Endothelial cell of umbilical vein (primary cell): ENCODE data around the gene CCDC179.

Experiments
- EZH2 ChIP-seq: IDR thresholded peaks from 2 replicates; pipeline ENCODE4 v1.6.1; 2012; ENCODE audit warnings: borderline replicate concordance, low read depth, mild to moderate bottlenecking, moderate library complexity, low read length, inconsistent platforms; ENCODE audit not compliant: severe bottlenecking
- GATA2 ChIP-seq: IDR thresholded peaks from 2 replicates; pipeline ENCODE4 v1.7.0; 2011; ENCODE audit warnings: low read depth, mild to moderate bottlenecking, moderate library complexity, mixed read lengths, low read length; ENCODE audit not compliant: insufficient read length, insufficient read depth
- MYC ChIP-seq: IDR thresholded peaks from one replicate; pipeline ENCODE4 v1.6.1; 2011; ENCODE audit warnings: mild to moderate bottlenecking, low read depth, low read length
- POLR2A ChIP-seq: IDR thresholded peaks from 2 replicates; pipeline ENCODE4 v1.6.1; 2012; ENCODE audit warnings: low read depth, mild to moderate bottlenecking, control low read depth, low read length
- POLR2AphosphoS5 ChIP-seq: IDR thresholded peaks from 2 replicates; pipeline ENCODE4 v1.6.1; 2012; ENCODE audit warnings: low read depth, mild to moderate bottlenecking, control low read depth, low read length, moderate library complexity; ENCODE audit not compliant: insufficient read depth
- TF ChIP-seq, protein P1 (sequence below), 2 donors: IDR thresholded peaks; 1 replicate in 1 of 2; 2 replicates in 1 of 2; pipeline ENCODE4 v1.5.1; 2011; ENCODE audit warnings: low read length in 2 of 2, mild to moderate bottlenecking in 2 of 2, moderate library complexity in 2 of 2, control low read depth in 1 of 2, inconsistent platforms in 1 of 2, low read depth in 1 of 2; ENCODE audit not compliant: insufficient read depth in 1 of 2; ENCODE audit errors: extremely low read depth in 1 of 2
- TF ChIP-seq, protein P2 (sequence below): IDR thresholded peaks from 2 replicates; pipeline ENCODE4 v1.6.1; 2011; ENCODE audit not compliant: insufficient read depth, insufficient read length

DNA sequence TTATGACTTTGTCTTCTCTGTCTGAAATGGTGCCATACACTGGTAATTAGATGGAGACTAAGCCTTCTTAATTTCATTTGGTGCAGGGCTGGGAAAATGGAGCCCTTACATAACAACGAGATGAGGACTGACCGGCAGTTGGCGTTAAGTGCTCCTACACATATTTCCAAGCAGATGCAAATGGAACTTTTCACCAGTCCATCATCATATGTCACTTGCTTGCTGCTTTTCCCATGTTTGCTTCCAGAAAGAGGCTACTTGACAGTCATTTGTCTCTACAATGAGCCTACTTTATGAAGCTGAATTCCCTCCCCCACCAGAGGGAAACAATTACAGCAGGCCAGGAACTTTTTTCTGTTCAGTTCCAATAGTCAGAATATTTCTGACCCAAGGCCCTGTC is 63.2 kb downstream of the CCDC179 start:
- TF ChIP-seq, protein P1, sequence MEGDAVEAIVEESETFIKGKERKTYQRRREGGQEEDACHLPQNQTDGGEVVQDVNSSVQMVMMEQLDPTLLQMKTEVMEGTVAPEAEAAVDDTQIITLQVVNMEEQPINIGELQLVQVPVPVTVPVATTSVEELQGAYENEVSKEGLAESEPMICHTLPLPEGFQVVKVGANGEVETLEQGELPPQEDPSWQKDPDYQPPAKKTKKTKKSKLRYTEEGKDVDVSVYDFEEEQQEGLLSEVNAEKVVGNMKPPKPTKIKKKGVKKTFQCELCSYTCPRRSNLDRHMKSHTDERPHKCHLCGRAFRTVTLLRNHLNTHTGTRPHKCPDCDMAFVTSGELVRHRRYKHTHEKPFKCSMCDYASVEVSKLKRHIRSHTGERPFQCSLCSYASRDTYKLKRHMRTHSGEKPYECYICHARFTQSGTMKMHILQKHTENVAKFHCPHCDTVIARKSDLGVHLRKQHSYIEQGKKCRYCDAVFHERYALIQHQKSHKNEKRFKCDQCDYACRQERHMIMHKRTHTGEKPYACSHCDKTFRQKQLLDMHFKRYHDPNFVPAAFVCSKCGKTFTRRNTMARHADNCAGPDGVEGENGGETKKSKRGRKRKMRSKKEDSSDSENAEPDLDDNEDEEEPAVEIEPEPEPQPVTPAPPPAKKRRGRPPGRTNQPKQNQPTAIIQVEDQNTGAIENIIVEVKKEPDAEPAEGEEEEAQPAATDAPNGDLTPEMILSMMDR (IDR thresholded peaks at IDR 0.05; ENCODE audit: extremely low read depth in 1 of 2, insufficient read depth in 1 of 2, low read depth in 1 of 2, low read length in 2 of 2) = no peak
- TF ChIP-seq POLR2A (no peak), POLR2AphosphoS5 (no peak), EZH2 (no peak), GATA2 (no peak), MYC (no peak)
- TF ChIP-seq, protein P2, sequence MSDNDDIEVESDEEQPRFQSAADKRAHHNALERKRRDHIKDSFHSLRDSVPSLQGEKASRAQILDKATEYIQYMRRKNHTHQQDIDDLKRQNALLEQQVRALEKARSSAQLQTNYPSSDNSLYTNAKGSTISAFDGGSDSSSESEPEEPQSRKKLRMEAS = no peak
